Activated naive CD4-positive, alpha-beta T cell treated with anti-CD3 and anti-CD28 coated beads, Interleukin-2, amount 50 U/mL, for 72 hours (primary cell): Measurements from ENCODE around the gene PTGIS. TPM values are rescaled to one million over a fixed set of nuclear protein-coding genes. Genes with fewer than 3 reads are reported as not detected.
A peak's percentile ranks its signal among the peaks of the same experiment; 100 is the strongest.

ENCODE experiments used
- ATAC-seq, 2 donors: fragments of 150-1000 bp; cut with Tn5 transposase; 2 replicates each; pipeline ENCODE4 v1.10.0; 2021; ENCODE audit warnings: mild to moderate bottlenecking in 2 of 2, moderate library complexity in 2 of 2
- DNase-seq, 2 donors: peaks; one replicate each; pipeline ENCODE4 v3.0.0; 2021 to 2022; ENCODE audit warnings: low spot score in 2 of 2
- H3K27ac Mint-ChIP-seq, 2 donors: one replicate each; pipeline ENCODE4 v1.8.0; 2022; ENCODE audit warnings: mild to moderate bottlenecking in 2 of 2, mixed read lengths in 2 of 2
- H3K36me3 Mint-ChIP-seq, 2 donors: one replicate each; pipeline ENCODE4 v1.8.0; 2022; ENCODE audit warnings: mixed read lengths in 2 of 2
- H3K9me3 Mint-ChIP-seq, 2 donors: one replicate each; pipeline ENCODE4 v1.8.0; 2022; ENCODE audit warnings: mixed read lengths in 2 of 2
- total RNA-seq, 2 donors: library from RNA; stranded (reverse); gene quantifications; one replicate each; pipeline ENCODE4 v1.2.3, GENCODE V29; 2022

Gene PTGIS
- total RNA-seq, 2 donors from 2014 or later, result 0.60 to 1.0 TPM

DNA sequence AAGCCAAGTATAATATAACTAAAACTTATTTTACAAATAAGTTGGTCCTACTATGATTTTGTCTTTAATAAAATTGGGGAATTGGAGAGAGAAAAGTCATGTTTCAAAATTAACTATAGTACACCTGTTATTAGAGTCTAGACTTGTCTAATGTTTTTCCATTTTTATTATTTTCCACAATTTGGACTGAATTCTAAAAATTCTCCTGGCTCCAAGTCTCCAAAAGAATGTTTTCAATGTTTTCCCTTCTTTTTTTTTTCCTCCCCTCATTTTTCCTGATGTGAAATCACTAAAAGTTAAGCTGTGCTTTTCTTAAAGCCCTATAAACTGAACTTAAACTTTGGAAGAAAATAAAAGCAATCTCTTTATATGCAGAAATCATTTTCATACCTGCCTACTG lies 11.3 kb downstream of the PTGIS start:
- H3K27ac Mint-ChIP-seq, result no peak overlapping the region
- H3K36me3 Mint-ChIP-seq, result peaks cover 0 to 19% of the 10 kb centered on the region in 2 donors
- ATAC-seq (no peak), DNase-seq (no peak)
- peaks cover 5 to 8% of the 10 kb centered on the region in 2 donors for H3K9me3 Mint-ChIP-seq

DNA sequence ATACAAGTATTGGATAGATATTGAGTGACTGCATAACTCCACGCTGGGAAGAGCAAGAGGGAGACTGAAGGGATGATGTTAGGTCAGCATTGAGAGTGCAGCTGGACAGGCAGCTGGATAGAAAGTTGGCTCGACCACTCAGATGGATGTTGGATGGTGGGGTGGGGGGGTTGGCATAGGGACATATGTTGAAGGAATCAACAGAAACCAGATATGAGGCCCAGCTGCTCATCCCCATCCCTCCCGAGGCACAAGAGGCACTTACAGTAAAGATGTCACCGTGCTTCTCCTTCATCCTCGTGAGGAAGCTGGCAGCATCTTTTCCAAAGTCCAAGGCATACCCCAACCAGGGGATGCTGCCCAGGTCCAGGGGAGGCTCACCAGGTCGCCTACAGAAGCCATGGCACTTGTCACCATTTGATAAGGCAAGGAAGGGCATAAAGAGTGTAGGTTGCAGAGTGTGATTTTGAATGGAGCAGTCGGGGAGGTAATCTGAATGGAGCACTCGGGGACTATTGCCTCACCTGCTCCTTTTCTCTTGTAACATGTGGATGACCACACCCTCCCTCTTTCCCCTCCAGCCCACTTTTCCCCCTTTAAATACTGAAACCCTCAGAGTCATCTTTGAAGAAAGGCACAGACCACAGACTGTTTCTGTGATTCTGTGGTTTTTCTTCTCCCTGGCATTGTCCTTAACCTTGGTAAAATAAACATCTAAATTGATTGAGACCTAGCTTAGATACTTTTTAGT lies 18.0 kb downstream of the PTGIS start:
- ATAC-seq, result peak; percentile 34 to 41
- Mint-ChIP-seq H3K36me3 (peaks cover 6 to 8% of the 10 kb centered on the region in 2 donors), H3K9me3 (peaks cover 5% of the 10 kb centered on the region in 2 donors), H3K27ac (no peak overlapping the region)
- no peak for DNase-seq

DNA sequence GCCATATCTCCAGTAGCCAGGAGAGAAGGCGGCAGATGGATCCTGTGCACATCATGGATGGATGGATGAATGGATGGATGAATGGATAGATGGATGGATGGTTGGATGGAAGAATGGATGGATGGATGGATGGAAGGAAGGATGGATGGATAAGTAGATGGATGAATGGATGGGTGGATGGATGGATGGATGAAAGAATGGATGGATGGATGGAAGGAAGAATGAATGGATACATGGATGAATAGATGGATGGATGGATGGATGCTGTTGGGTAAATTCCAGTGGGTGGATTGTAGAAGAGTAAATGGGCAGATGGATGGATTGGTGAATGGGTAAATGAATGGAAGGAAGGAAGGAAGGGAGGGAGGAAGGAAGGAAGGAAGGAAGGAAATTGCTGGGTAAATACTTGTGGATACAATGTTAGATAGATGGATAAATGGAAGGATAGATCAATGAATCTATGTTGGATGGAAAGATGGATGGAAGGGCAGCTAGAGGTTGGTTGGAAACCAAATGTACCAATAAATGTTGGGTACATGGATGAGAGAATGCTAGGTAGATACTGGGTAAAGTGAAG lies 19.5 kb downstream of the PTGIS start:
- H3K9me3 Mint-ChIP-seq, result peaks cover 5% of the 10 kb centered on the region in 2 donors
- H3K27ac Mint-ChIP-seq, result no peak overlapping the region
- DNase-seq, result no peak
- ATAC-seq, result no peak
- peaks cover 9 to 12% of the 10 kb centered on the region in 2 donors for H3K36me3 Mint-ChIP-seq

DNA sequence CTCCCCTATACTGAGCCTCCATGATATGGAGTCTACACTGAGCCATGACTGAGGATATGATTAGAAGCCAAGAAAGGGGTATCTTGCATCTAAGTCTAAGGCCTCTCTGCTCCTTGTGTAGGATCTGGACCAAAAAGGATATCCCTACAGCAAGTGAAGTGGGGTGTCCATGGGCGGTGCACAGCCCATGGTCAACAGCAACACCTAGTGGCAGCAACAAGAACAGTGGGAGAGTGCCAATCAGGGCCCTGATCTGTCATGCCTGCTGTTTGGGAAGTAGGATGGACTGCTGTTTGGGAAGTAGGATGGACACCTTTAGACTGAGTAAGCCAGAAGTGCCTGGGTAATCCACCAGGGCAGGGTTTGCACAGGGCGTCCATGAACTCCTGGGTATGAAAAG lies 22.4 kb downstream of the PTGIS start:
- Mint-ChIP-seq H3K36me3 (peaks cover 9 to 12% of the 10 kb centered on the region in 2 donors), H3K27ac (no peak overlapping the region), H3K9me3 (peaks cover 5% of the 10 kb centered on the region in 2 donors)
- ATAC-seq (no peak), DNase-seq (no peak)

GRCh38 chr20:49544535-49544934 lies 23.4 kb downstream of the PTGIS start:
- Mint-ChIP-seq H3K27ac (no peak overlapping the region), H3K36me3 (peaks cover 9 to 12% of the 10 kb centered on the region in 2 donors), H3K9me3 (peaks cover 5% of the 10 kb centered on the region in 2 donors)
- no peak for DNase-seq
- ATAC-seq, result no peak

DNA sequence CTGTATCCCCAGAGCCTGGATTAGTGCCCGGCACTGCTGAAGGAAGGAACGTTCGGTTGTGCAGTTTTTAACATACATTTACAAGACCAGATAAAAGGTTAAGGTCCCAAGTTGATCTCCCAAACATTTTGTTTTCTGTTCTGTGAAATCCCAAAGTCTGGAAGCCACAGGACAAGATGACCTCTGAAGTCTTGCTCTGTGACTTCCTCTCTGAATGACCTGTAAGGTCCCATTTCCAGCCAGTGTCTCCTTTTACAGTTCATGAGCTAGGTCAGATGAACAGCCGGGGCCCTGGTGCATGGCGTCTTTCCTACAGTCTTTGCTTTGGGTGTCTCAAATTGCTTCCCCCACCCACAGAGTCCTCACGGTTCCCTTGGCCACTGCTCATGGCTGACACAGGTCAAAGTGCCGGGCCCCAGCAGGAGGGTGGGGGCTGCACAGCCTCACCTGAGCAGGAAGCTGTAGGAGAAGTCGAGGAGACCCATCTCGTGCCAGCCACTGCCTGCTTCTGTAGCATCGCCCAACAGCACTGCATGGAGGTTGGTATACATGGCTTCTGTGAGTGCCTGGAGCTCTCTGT lies 24.0 kb downstream of the PTGIS start:
- ATAC-seq (no peak), DNase-seq (no peak)
- Mint-ChIP-seq H3K9me3 (peaks cover 5% of the 10 kb centered on the region in 2 donors), H3K27ac (peak overlapping the region in 1 of 2 donors; percentile 81), H3K36me3 (peaks cover 9 to 12% of the 10 kb centered on the region in 2 donors)

DNA sequence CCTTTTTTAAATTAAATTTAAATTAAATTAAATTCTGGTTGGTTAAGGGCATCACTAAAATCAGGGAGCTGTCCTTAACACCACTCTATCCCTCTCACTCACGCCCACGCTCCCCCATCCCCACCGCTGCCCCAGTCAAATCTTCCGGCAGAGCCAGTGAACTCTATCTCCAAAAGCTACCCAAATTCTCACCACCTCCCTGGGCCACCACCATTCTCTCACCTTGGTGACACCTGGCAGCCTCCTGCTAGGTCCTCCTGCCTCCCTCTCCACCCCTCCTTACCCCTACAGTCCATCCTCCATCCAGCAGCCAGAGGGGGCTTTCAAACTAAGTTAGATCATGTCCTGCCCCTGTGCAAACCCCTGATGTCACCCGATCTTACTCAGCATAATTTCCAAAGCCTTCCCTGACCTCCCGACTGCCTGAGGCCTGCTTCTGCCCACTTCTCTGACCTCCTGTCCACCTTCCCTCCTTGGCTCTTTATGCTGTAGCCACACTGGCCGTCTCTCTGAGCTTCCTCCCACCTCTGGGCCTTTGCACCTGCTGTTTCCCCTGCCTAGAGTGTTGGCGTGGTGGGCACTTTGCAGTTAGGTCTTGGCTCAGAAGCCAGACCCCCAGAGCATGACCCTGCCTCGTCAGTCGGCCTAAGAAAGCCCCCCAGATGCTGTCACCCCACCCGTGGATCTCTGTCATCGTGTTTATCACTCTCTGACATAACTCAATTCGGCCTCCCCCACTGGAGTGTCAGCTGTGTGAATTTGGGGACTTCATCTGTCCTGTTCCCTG lies 24.7 kb downstream of the PTGIS start:
- Mint-ChIP-seq H3K27ac (peak overlapping the region in 1 of 2 donors; percentile 81), H3K9me3 (peaks cover 5% of the 10 kb centered on the region in 2 donors), H3K36me3 (peaks cover 9 to 12% of the 10 kb centered on the region in 2 donors)
- ATAC-seq (no peak), DNase-seq (no peak)

- peak overlapping the region; percentile 81 to 84 for H3K27ac Mint-ChIP-seq
Measured at GRCh38 chr20:49542514-49542991, 25.4 kb downstream of the PTGIS start.

DNA sequence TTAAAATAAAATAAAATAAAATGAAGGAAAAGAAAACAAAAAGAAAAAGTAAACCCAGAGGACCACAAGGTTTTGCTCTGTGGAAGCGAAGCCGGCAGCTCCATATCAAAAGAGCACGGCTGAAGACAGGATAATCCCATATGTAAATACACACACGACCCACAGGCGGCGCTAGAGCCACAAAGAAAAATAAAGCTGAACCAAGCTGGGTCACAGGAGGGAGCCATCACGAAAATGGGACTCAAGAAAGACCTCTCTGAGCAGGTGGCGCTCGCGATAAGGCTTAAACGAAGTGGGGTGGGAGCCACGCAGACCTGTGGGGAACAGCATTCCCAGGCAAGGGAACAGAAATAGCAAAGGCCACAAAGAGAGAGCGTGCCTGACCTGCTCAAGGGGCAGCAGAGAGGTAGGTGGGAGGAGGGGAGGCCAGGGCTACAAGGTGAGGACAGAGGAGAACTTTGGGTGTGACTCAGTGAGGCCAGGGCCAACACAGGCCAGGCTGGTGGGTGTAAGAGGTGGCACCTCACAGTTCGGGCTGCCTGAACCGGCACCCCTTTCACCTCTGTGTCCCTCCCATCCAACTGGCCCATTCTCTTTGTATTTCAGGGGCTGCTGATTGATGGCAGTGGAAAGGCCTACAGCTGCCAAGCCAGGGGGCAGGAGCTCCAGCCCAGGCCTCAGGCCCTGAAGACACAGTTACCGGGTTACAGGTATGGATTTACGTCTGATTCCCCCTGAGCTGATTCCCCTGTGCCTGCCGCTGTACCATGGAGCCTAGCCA lies 26.0 kb downstream of the PTGIS start:
- Mint-ChIP-seq H3K36me3 (peaks cover 9 to 12% of the 10 kb centered on the region in 2 donors), H3K27ac (peak overlapping the region; percentile 81 to 85), H3K9me3 (peaks cover 5% of the 10 kb centered on the region in 2 donors)
- peak; percentile 69 to 72 for DNase-seq
- ATAC-seq, result peak; percentile 65 to 83

More at GRCh38 chr20:49542514-49542991, 25.4 kb downstream of the PTGIS start:
- ATAC-seq (peak in 1 of 2 donors; percentile 81), DNase-seq (no peak)
- Mint-ChIP-seq H3K36me3 (peaks cover 9 to 12% of the 10 kb centered on the region in 2 donors), H3K9me3 (peaks cover 5% of the 10 kb centered on the region in 2 donors)

GRCh38 chr20:49540687-49541435 lies 27.1 kb downstream of the PTGIS start:
- Mint-ChIP-seq H3K36me3 (peaks cover 9 to 12% of the 10 kb centered on the region in 2 donors), H3K27ac (no peak overlapping the region), H3K9me3 (peaks cover 5% of the 10 kb centered on the region in 2 donors)
- no peak for DNase-seq
- no peak for ATAC-seq

DNA sequence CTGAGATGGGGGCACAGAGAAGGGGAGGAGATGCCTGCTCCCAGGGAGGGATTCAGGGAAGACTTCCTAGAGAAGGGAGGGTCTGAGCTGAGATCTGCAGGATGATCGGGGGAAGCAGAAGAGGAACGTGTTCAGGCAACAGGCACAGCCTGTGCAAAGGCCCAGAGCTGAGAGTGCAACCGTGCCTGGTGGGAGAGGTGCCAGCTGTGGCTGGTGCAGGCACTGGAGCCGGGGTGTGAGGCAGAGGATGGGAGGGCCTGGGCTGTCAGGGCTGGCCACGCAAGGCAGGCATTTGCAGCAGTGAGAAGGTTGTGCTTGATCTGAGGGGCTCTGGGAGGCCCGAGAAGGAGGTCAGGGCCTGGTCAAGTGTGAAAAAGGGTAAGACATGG lies 27.7 kb downstream of the PTGIS start:
- Mint-ChIP-seq H3K27ac (peak overlapping the region in 1 of 2 donors; percentile 36), H3K36me3 (peaks cover 3 to 9% of the 10 kb centered on the region in 2 donors), H3K9me3 (peaks cover 2% of the 10 kb centered on the region in 2 donors)
- ATAC-seq (no peak), DNase-seq (no peak)

DNA sequence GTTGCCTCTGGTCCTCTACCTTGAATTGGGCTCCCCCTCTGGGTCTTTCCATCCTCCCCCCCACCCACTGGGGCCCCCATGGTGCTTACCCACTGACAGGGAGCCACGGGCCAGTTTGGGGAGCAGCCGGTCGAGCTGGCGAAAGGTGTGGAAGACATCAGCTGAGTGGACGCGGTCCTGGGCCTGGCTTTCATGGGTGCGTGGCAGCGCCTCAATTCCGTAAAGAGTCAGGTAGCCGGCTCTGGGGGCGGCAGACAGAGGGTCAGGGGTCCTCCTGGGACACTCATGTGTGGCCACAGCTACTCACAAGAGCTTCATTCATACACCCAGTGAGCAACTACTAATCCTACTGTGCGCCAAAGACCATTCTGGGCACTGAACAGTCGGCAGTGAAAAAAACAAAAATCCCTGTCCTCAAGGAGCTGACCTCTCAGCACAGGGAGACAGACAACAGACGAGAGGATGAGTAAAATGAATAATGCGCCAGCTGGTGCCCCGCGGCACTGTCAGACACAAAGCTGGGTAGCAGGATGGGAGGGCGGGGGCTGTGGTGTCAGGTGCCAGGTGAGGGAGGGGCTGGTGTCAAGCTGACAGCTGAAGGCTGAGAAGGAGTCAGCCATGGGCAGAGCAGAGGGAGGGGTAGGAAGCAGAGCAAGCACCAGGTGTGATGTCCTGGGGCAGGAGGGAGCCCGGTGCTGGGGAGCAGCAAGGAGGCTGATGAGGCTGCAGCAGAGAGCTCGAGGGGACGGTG lies 28.3 kb downstream of the PTGIS start:
- Mint-ChIP-seq H3K9me3 (no peaks in the 10 kb centered on the region), H3K36me3 (peaks cover 0 to 3% of the 10 kb centered on the region in 2 donors), H3K27ac (no peak overlapping the region)
- ATAC-seq (no peak), DNase-seq (no peak)

- Mint-ChIP-seq H3K9me3 (no peaks in the 10 kb centered on the region), H3K27ac (no peak overlapping the region), H3K36me3 (no peaks in the 10 kb centered on the region)
- ATAC-seq, result no peak
- DNase-seq, result no peak
Measured at GRCh38 chr20:49538950-49539349, 29.0 kb downstream of the PTGIS start.

DNA sequence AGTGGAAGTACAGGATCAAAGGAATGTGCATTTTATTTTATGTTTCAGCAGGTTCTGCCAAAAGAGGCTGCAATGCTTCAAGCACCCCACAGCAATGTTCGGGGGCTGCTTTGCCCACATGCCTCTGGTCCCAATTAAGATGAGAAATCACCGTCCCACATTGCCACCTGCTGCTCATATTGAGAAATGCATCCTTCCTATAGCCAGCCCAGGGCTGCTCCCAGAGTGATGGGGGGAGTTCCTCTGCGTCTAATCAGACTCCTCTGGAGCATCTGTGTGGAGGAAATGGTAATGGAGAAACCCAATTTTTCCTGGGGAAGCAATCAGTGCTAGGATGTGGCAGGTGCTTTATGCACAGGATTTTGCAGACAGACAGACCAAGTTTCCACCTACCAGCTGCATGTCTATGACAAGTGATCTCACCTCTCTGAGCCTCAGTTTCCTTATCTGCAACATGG lies 33.7 kb downstream of the PTGIS start:
- H3K27ac Mint-ChIP-seq, result peak overlapping the region; percentile 60
- H3K9me3 Mint-ChIP-seq, result no peaks in the 10 kb centered on the region
- no peaks in the 10 kb centered on the region for H3K36me3 Mint-ChIP-seq

More for the DNA sequence above, 33.7 kb downstream of the PTGIS start:
- ATAC-seq, result peak; percentile 52 to 69
- DNase-seq, result peak in 1 of 2 donors; percentile 73
